Jurkat, Clone E6-1 (cell line): ENCODE results near the gene LRMDA.

Experiments
- DNase-seq: peaks from one replicate; pipeline ENCODE4 v3.0.0-alpha.2; 2011; ENCODE audit warnings: low read depth, low spot score
- H3K4me3 ChIP-seq: 2 replicates; pipeline ENCODE4 v1.5.1; 2011; ENCODE audit warnings: mild to moderate bottlenecking, low read length, control low read depth, moderate library complexity

The LRMDA gene

DNA sequence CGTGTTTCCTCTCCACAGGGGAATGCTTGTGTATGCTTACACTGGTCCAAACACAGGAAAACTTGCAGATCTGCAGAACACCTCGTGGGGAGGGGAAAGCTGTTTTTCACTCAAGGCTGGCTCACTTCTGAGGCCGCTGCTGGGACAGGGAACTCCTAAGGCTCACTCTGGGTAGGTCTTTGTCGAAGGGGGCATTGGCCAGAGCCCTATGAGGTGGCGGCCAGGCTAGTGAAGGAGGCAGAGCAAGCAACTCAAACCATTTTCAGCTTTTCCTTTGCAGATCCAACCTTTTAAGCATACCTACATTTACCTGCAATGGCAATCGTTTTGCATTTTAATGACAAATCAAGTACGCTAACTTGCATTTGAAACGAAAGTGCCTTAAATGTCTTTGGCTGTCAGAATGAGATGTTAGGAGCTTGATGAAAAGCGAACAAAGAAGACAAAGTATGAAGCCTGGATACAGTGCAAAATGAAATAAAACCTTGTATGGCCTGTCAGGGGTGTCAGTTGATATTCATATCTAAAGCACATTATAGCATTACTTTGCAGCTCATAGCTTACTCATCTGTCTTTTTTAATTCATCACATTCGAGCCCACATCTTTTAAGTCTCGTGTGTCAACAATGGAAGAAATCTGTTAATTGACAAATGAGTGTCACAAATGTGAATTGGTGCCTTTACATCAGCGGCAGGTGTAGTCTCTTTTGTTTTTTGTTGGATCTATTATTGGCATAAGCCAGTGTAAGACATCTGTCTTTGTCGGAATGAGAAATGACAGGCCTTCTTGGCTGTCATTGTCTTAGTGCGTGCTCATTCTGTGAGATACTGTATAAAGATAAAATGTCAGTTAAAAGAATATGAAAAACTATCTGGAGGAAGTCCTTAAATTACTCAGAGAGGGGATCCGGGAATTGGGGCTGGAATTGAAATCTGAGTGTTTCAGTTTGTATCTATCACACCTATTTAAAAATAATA lies 30.5 kb downstream of the LRMDA start:
- no peak for DNase-seq
- no peak overlapping the region for H3K4me3 ChIP-seq

DNA sequence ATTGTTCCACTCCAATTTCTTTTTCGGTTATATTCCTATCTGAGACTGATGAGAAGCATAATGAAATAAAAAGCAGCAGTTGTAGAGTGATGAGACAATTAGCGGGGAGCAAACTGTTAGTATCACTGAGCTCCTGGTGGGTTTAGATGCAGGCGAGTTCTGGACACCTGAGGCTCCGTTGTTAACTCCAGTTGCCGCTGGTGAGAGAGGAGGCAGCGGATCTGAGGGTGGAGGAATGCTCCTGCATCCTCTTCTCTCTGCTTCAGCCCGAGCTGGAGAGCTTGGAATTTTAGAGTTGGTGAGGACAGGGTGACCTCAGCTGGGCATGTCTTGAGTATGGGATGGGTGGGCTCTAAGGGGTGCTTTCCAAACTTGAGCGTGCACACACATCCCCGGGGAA lies 31.4 kb downstream of the LRMDA start:
- H3K4me3 ChIP-seq: no peak overlapping the region
- no peak for DNase-seq

DNA sequence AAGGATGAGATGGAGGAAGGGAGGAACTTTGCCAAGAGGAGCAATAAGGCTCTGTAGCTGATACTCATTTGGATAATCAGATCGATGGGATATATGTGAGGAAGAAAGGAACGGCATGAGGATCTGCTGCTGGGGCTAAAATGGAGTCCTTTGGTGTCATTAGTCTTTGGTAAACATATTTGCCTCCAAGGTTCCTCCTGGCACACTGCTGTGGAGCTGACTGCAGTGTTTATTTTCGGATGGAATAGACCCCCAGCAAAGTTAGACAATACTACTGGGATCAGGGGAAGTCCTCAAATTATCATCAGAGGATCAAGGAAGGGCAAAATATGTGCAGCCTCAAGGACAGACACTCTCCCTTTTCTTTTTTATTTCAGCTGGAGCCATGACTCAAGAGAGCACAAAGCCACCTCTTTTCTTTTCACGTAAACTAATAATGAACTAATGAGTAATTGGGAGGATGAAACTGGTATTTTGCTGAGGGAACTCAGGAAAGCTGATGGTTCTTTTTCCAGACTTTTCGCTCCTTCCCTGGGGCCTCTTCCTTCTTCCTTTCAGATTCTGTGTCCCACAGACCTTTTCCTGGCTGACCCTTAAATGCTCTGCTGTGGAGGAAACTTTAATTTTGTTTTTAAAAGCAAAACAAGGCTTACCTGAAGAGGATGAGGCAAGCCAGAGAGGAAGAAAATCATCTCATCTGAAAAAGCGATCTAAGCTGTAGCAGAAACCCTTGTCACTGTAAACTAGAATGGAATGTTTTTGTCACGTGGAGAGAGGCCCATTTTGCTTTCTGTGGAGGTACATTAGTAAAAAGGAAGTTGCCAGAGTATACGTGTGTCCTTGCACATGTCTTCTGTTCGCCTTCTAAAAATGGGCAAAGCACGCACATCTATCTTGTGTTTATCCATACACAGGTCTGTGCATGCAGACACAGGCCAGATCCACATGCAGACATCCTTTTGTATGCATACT lies 33.3 kb downstream of the LRMDA start:
- no peak for DNase-seq

GRCh38 chr10:75465450-75465827 lies 34.0 kb downstream of the LRMDA start:
- no peak for DNase-seq
- H3K4me3 ChIP-seq: no peak overlapping the region

More for the DNA sequence above, 33.3 kb downstream of the LRMDA start:
- H3K4me3 ChIP-seq: no peak overlapping the region

- DNase-seq: no peak
- H3K4me3 ChIP-seq: no peak overlapping the region
Measured at GRCh38 chr10:75466001-75466400, 34.6 kb downstream of the LRMDA start.

- DNase-seq: no peak
Measured at GRCh38 chr10:75466886-75467285, 35.5 kb downstream of the LRMDA start.

GRCh38 chr10:75468612-75469005 lies 37.2 kb downstream of the LRMDA start:
- DNase-seq: no peak
- H3K4me3 ChIP-seq: no peak overlapping the region

More at GRCh38 chr10:75466886-75467285, 35.5 kb downstream of the LRMDA start:
- H3K4me3 ChIP-seq: no peak overlapping the region

- no peak for DNase-seq
- H3K4me3 ChIP-seq: no peak overlapping the region
Measured at GRCh38 chr10:75469006-75469616, 37.7 kb downstream of the LRMDA start.

DNA sequence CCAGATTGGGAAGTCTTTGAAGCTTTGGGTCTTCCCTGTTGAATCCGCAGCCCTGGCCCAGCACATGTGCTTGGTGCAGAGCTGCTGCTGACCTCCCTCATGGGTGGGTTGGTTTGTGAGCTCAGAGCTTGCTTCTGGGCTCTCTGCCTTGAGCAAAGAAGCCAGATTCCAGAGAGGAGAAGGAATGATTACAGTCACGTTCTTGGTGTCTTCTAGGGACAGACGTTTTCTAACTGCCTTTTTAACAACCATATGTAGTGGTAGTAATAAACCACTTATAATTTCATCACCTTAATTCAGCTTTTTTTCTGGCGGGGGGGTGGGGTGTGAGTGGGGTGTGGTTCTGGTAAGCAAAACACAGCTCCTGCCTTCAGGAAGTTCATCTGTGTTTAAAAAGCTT lies 39.5 kb downstream of the LRMDA start:
- no peak overlapping the region for H3K4me3 ChIP-seq
- DNase-seq: no peak

GRCh38 chr10:75472685-75473084 lies 41.3 kb downstream of the LRMDA start:
- DNase-seq: peak; percentile 25

GRCh38 chr10:75474106-75474505 lies 42.7 kb downstream of the LRMDA start:
- no peak overlapping the region for H3K4me3 ChIP-seq
- DNase-seq: no peak

More at GRCh38 chr10:75472685-75473084, 41.3 kb downstream of the LRMDA start:
- H3K4me3 ChIP-seq: no peak overlapping the region

GRCh38 chr10:75475460-75476182 lies 44.2 kb downstream of the LRMDA start:
- no peak overlapping the region for H3K4me3 ChIP-seq
- no peak for DNase-seq

- H3K4me3 ChIP-seq: no peak overlapping the region
- no peak for DNase-seq
Measured at GRCh38 chr10:75476569-75476968, 45.1 kb downstream of the LRMDA start.

DNA sequence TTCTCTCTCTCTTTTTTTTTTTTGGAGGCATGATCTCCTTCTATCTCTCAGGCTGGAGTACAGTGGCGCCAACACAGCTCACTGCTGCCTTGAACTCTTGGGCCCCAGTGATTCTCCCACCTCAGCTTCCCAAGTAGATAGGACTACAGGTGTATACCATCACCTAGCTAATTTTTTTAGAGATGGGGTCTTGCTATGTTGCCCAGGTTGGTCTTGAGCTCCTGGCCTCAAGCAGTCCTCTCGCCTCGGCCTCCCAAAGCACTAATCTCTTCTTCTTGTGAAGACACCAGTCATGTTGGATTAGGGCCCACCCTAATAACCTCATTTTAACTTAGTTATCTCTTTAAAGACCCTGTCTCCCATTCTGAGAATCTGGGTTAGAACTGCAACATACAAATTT lies 45.6 kb downstream of the LRMDA start:
- H3K4me3 ChIP-seq: no peak overlapping the region
- DNase-seq: no peak

DNA sequence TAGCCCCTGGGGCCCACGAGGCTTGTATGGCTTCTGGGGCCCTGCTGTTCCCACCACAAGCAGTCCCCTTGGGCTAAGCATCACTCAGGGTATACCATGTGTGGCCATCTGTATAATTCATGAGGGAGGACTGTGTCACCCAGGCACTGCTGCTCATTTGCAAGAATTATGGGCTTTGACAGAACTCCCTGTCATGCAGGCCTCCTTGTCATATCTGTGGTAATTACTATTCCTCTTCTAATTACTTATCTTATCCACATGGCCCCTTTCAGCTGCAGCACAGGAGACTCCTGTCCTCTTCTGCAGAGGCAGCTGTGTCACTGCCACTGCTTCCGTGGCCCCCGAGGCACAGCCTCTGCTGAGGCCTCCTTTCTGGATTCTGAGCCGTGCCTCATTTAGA lies 46.3 kb downstream of the LRMDA start:
- H3K4me3 ChIP-seq: no peak overlapping the region

DNA sequence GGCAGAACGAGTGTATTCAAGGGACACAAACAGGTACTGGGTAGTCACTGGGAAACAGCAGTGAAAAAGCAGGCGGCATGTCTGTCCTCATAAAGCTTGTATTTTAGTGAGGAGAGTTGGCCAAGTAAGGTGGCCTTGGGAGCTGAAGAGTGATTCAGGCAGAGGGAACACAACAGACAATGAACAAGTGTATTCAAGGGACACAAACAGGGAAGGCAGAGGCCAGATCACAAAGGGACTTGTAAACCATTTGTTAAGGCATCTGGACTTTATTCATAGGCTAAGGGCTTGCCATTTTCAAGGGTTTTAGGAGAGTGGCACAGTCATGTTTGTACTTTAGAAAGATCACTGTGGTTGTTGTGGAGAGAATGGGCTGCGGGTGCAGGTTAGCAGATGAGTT lies 49.0 kb downstream of the LRMDA start:
- H3K4me3 ChIP-seq: no peak overlapping the region
- DNase-seq: no peak

More for the DNA sequence above, 46.3 kb downstream of the LRMDA start:
- no peak for DNase-seq

DNA sequence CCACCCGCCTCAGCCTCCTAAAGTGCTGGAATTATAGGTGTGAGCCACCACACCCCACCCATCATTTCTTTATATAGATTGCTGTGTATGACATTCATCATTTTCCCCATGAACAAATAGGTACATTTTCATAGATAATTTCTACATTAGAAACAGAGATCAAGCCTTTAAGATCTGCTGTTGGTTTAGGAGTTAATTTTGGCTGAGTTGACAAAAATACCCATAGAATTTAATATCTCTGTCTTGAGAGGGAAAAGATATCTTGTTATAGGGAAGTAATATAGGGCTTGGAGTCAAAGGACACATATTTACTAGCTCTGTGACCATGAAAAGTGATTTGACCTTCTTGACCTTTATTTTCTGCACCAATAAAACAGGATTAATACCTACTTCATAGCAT lies 51.8 kb downstream of the LRMDA start:
- DNase-seq: no peak
- H3K4me3 ChIP-seq: no peak overlapping the region

GRCh38 chr10:75484717-75485116 lies 53.3 kb downstream of the LRMDA start:
- no peak for DNase-seq
- H3K4me3 ChIP-seq: no peak overlapping the region

GRCh38 chr10:75486591-75486990 lies 55.2 kb downstream of the LRMDA start:
- H3K4me3 ChIP-seq: no peak overlapping the region
- no peak for DNase-seq
